ENCODE measurements around the gene UNC5C. TPM values are rescaled to one million over a fixed set of nuclear protein-coding genes. Genes with fewer than 3 reads are reported as not detected.

UNC5C gene
- total and polyA plus RNA-seq, 10 of the 15 experiments (the other 5 are each of a cell fraction or from before 2014, with no cell fraction given), result 0.02 to 2.0 (median 0.15) TPM; not detected in 1

DNA sequence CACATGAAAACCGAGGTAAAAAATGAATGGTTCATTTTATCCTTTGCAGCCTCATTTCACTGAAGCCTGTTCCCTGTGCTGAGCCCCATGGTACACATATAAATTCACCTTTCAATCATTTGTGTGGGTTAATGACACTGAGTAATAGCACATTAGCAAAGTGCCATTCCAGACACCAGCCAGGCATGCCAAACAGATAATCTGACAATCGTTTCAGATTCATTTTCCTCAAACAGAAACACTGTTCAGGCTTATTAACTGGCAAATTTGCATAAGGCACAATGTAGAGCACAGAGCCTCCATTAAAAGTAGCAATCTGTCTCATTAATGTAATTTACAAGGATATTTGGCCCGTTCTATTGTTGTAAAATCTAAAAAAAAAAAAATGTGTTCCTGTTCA is 76.2 kb downstream of the UNC5C start:
- Histone ChIP-seq H4K20me1 (ENCODE audit: control insufficient read depth, insufficient read depth) (no peaks in the 10 kb centered on the region), H2AFZ (ENCODE audit: control insufficient read depth, low read depth, low read length) (no peak overlapping the region), H3K9ac (ENCODE audit: control insufficient read depth, insufficient read depth, low read length) (no peak overlapping the region), H3K4me1 (ENCODE audit: control insufficient read depth, insufficient read depth, low read length) (no peaks in the 10 kb centered on the region), H3K4me3 (no peak overlapping the region), H3K27ac (ENCODE audit: control insufficient read depth, insufficient read depth) (no peak overlapping the region), H3K4me2 (ENCODE audit: control insufficient read depth, insufficient read depth) (no peak overlapping the region), H3K36me3 (ENCODE audit: control insufficient read depth in 2 of 2, insufficient read depth in 2 of 2, low read length in 1 of 2) (no peaks in the 10 kb centered on the region), H3K9me3 (replicated peaks; ENCODE audit: control insufficient read depth, insufficient read depth, low read length) (no peaks in the 10 kb centered on the region), H3K27me3 (replicated peaks in 1 of 2; ENCODE audit: control insufficient read depth in 2 of 2, insufficient read depth in 2 of 2, low read length in 1 of 2) (no peaks in the 10 kb centered on the region), H3K79me2 (ENCODE audit: control insufficient read depth, insufficient read depth, low read length) (no peaks in the 10 kb centered on the region)
- ATAC-seq (peak; percentile 93), FAIRE-seq (no peak), DNase-seq (ENCODE audit: low read depth, low spot score) (no peak)
- WGBS (ENCODE audit: insufficient coverage, insufficient replicate concordance, low lambda C conversion rate, missing lambda C conversion rate), result 0% methylated on average over 3 of the region's 3 CpGs
- ChIA-PET POLR2A (no interaction called here), CTCF (no interaction called here), RAD21 (ENCODE audit: unreplicated experiment) (no interaction called here), SMC1A (ENCODE audit: uncharacterized antibody, unreplicated experiment) (interaction anchor here (1.3 kb wide), 1 partner anchor 29 kb away, joined by 5 read pairs; no protein-coding TSS in a partner anchor)
- BruUV-seq (replicated peaks), result no TSS peak
- TF ChIP-seq PML (IDR thresholded peaks at IDR 0.05; ENCODE audit: low read length), result no peak
- TF ChIP-seq SMARCA5 (IDR thresholded peaks at IDR 0.05), result no peak
- peak; percentile 60 for TF ChIP-seq PKNOX1 (IDR thresholded peaks at IDR 0.05)
- TF ChIP-seq, protein P1, sequence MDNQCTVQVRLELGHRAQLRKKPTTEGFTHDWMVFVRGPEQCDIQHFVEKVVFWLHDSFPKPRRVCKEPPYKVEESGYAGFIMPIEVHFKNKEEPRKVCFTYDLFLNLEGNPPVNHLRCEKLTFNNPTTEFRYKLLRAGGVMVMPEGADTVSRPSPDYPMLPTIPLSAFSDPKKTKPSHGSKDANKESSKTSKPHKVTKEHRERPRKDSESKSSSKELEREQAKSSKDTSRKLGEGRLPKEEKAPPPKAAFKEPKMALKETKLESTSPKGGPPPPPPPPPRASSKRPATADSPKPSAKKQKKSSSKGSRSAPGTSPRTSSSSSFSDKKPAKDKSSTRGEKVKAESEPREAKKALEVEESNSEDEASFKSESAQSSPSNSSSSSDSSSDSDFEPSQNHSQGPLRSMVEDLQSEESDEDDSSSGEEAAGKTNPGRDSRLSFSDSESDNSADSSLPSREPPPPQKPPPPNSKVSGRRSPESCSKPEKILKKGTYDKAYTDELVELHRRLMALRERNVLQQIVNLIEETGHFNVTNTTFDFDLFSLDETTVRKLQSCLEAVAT (IDR thresholded peaks at IDR 0.05), result peak; percentile 89
- no peak for TF ChIP-seq BMI1 (IDR thresholded peaks at IDR 0.05; ENCODE audit: borderline replicate concordance)
- TF ChIP-seq POU2F2 (IDR thresholded peaks at IDR 0.05; ENCODE audit: borderline replicate concordance, low read depth, low read length), result peak; percentile 72; the same call in 1 of the 3 replicates
- in situ Hi-C loops (cut with MboI), result no loop called here
- intact Hi-C loops (cut with micrococcal nuclease; ENCODE audit: unreplicated experiment), result no loop called here

Measured in GM12878 (cell line).